ENCODE measurements around the gene MTERF4. TPM values are rescaled to one million over a fixed set of nuclear protein-coding genes. Genes with fewer than 3 reads are reported as not detected.

The MTERF4 gene
- total and polyA plus RNA-seq, 10 of the 15 experiments (the other 5 are each of a cell fraction or from before 2014, with no cell fraction given): 36.7 to 69.1 (median 45.5) TPM

GRCh38 chr2:241096979-241097378, 5.1 kb downstream of the MTERF4 start (continued):
- TF ChIP-seq POLR2AphosphoS2 (IDR thresholded peaks at IDR 0.05; ENCODE audit: low read depth, low read length): no peak
- TF ChIP-seq STAT3 (IDR thresholded peaks at IDR 0.05; ENCODE audit: low read depth, low read length): peak; percentile 85; the same call in 1 of the 2 replicates
- no peak for TF ChIP-seq NKRF (conservative IDR thresholded peaks at IDR 0.05)
- TF ChIP-seq CREM (IDR thresholded peaks at IDR 0.05; ENCODE audit: low read depth): peak; percentile 89
- no peak for TF ChIP-seq SMAD1 (IDR thresholded peaks at IDR 0.05; ENCODE audit: low read depth, partially characterized antibody)
- TF ChIP-seq ZNF274 (IDR thresholded peaks at IDR 0.05; ENCODE audit: insufficient read depth, insufficient read length): no peak
- no peak for TF ChIP-seq MLLT1 (IDR thresholded peaks at IDR 0.05)
- no peak for TF ChIP-seq SMARCA5 (IDR thresholded peaks at IDR 0.05)
- no peak for TF ChIP-seq NR2C1 (IDR thresholded peaks at IDR 0.05)
- TF ChIP-seq HDAC6 (IDR thresholded peaks at IDR 0.05; ENCODE audit: unreplicated experiment): no peak
- no peak for TF ChIP-seq ASH2L (IDR thresholded peaks at IDR 0.05; ENCODE audit: borderline replicate concordance, low read depth)
- TF ChIP-seq E2F8 (IDR thresholded peaks at IDR 0.05; ENCODE audit: low read depth, partially characterized antibody): no peak
- 0 out of 2 replicates have a peak, but pooled peaks have one; percentile 41 for TF ChIP-seq CREB1 (IDR thresholded peaks at IDR 0.05; ENCODE audit: low read depth)
- TF ChIP-seq SMC3 (IDR thresholded peaks at IDR 0.05; ENCODE audit: borderline replicate concordance, low read length): no peak
- no peak for TF ChIP-seq RAD21 (IDR thresholded peaks at IDR 0.05; ENCODE audit: insufficient read depth, low read depth, low read length)
- no peak for TF ChIP-seq ZBTB4 (CRISPR knock-in tag; IDR thresholded peaks at IDR 0.05)
- peak; percentile 43 for TF ChIP-seq SPI1 (IDR thresholded peaks at IDR 0.05; ENCODE audit: borderline replicate concordance, insufficient read depth, low read depth, low read length)
- TF ChIP-seq CBFB (IDR thresholded peaks at IDR 0.05; ENCODE audit: low read depth): no peak
- no peak for TF ChIP-seq HDGF (IDR thresholded peaks at IDR 0.05)
